Sigmoid colon (tissue), 7 donors: ENCODE results near the gene RABGAP1L. TPM values are rescaled to one million over a fixed set of nuclear protein-coding genes. Genes with fewer than 3 reads are reported as not detected.
"Not testable (repeated sequence)": the region's sequence is repeated elsewhere in the genome, so short reads cannot be mapped to it uniquely, and the experiment has no call there.

Source experiments
- DNase-seq: peaks from one replicate; pipeline ENCODE4 v3.0.0-alpha.2; 2019
- H3K27ac ChIP-seq, 4 donors: fragments of 200-600 bp; sonication (generic); one replicate each; pipeline ENCODE4 v1.5.1; 2016 to 2019; ENCODE audit warnings: mild to moderate bottlenecking in 1 of 4
- H3K27me3 ChIP-seq, 3 donors: fragments of 200-600 bp; sonication (generic); one replicate each; pipeline ENCODE4 v1.5.1; 2019; ENCODE audit warnings: mild to moderate bottlenecking in 1 of 3
- H3K36me3 ChIP-seq, 4 donors: fragments of 200-600 bp; sonication (generic); one replicate each; pipeline ENCODE4 v1.5.1; 2016 to 2019
- H3K4me1 ChIP-seq, 4 donors: fragments of 200-600 bp; sonication (generic); one replicate each; pipeline ENCODE4 v1.5.1; 2017 to 2019
- H3K4me3 ChIP-seq, 4 donors: fragments of 200-600 bp; sonication (generic); one replicate each; pipeline ENCODE4 v1.5.1; 2017 to 2019; ENCODE audit warnings: mild to moderate bottlenecking in 2 of 4, moderate library complexity in 1 of 4
- H3K9me3 ChIP-seq, 4 donors: fragments of 200-600 bp in 3 of 4; sonication (generic) in 3 of 4; one replicate each; pipeline versions ENCODE4 v1.5.1 to v1.6.1; 2013 to 2019
- EP300 ChIP-seq, 4 donors: sonication (generic); formaldehyde crosslinking; IDR thresholded peaks; one replicate each; pipeline ENCODE4 v1.6.1; 2017; ENCODE audit warnings: antibody characterized with exemption in 4 of 4
- POLR2A ChIP-seq, 2 donors: fragments of 450-650 bp; IDR thresholded peaks; one replicate each; pipeline ENCODE4 v1.6.1; 2016; ENCODE audit warnings: antibody characterized with exemption in 2 of 2, mild to moderate bottlenecking in 2 of 2, moderate library complexity in 2 of 2
- POLR2AphosphoS5 ChIP-seq, 4 donors: sonication (generic); formaldehyde crosslinking; IDR thresholded peaks; one replicate each; pipeline ENCODE4 v1.6.1; 2017; ENCODE audit warnings: antibody characterized with exemption in 4 of 4
- WGBS, 2 donors: extraction: QIAGEN DNeasy Blood & Tissue Kit; methylation state at CpG; one replicate each; pipeline ENCODE4 v1.1.7; 2013; 5-methylcytosine and 5-hydroxymethylcytosine counted together
- intact Hi-C: fragments of 100-400 bp; cut with DNase I; formaldehyde crosslinking; loops from one replicate; pipeline ENCODE4 v1.15.1; 2023
- polyA plus RNA-seq, 3 donors: library from polyadenylated mRNA; stranded (reverse); fragments of 200-250 nt; gene quantifications; one replicate each; pipeline ENCODE4 v1.2.3, GENCODE V29; 2013
- total RNA-seq, 4 donors: library from RNA; depleted of rRNA; stranded (reverse); fragments of >200 nt; gene quantifications; one replicate each; pipeline ENCODE4 v1.1.0, GENCODE V29; 2016
- TF ChIP-seq, protein P1 (sequence below), 4 experiments: fragments of 450-650 bp in 3 of 4; fragments of 200-600 bp in 1 of 4; IDR thresholded peaks; one replicate each; pipeline ENCODE4 v1.5.1; 2016 to 2019; ENCODE audit warnings: antibody characterized with exemption in 4 of 4, mild to moderate bottlenecking in 3 of 4, moderate library complexity in 2 of 4
- donor health status: healthy with polysubstance abuse.
- donor health status: Bipolar disorder and iron deficiency.
- donor health status: healthy.

Gene RABGAP1L
- total and polyA plus RNA-seq, 7 donors = 25.2 to 42.9 (median 35.4) TPM

DNA sequence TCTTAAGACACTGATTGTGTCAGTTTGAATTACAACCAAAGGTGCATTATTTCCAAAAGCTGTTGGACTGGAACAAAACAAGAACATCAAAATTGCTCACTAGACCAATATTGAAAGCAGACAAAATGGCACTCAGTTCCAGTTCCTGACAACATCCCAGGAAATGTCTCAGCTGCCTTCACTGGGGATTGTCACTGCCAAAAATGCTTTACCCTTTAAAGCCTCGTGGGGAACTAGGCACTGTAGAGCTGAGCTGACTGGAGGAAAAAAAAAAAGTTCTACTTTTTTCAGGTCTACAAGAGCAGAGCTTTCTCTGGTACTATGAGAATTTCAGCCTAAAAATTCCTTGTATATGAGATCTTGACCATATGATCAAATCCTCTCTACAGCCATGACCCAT, 310.4 kb downstream of the RABGAP1L start:
- no peaks in the 10 kb centered on the region for H3K36me3 ChIP-seq
- no peaks in the 10 kb centered on the region for H3K27me3 ChIP-seq
- H3K9me3 ChIP-seq = no peaks in the 10 kb centered on the region
- TF ChIP-seq, protein P1, sequence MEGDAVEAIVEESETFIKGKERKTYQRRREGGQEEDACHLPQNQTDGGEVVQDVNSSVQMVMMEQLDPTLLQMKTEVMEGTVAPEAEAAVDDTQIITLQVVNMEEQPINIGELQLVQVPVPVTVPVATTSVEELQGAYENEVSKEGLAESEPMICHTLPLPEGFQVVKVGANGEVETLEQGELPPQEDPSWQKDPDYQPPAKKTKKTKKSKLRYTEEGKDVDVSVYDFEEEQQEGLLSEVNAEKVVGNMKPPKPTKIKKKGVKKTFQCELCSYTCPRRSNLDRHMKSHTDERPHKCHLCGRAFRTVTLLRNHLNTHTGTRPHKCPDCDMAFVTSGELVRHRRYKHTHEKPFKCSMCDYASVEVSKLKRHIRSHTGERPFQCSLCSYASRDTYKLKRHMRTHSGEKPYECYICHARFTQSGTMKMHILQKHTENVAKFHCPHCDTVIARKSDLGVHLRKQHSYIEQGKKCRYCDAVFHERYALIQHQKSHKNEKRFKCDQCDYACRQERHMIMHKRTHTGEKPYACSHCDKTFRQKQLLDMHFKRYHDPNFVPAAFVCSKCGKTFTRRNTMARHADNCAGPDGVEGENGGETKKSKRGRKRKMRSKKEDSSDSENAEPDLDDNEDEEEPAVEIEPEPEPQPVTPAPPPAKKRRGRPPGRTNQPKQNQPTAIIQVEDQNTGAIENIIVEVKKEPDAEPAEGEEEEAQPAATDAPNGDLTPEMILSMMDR (IDR thresholded peaks at IDR 0.05) = no peak
- TF ChIP-seq POLR2AphosphoS5 (IDR thresholded peaks at IDR 0.05) (no peak), POLR2A (IDR thresholded peaks at IDR 0.05) (no peak), EP300 (IDR thresholded peaks at IDR 0.05) (no peak)
- 60 to 68% methylated on average over 1 of the region's 1 CpG for WGBS, 2 donors
- H3K27ac ChIP-seq = no peak overlapping the region
- H3K4me1 ChIP-seq = no peaks in the 10 kb centered on the region
- no peak for DNase-seq
- H3K4me3 ChIP-seq = no peak overlapping the region
- intact Hi-C loops = no loop called here

DNA sequence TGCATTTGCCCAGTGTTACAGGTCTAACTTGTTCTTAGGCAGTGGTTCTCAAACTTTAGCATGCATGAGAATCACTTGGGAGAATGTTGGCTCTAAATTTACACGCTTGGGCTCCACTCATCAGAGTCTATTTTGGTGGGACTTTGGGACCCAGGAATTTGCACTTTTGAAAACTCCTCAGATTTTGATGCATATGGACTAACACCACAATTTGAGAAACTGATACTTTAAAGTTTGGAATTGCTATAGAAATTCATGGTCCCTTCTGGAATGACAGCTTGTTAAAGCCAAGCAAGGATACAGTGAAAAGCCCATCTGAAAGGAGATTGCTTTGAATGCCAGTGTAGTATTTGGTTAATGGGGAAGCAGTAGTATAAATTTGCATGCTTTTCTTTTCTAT, 320.0 kb downstream of the RABGAP1L start:
- Histone ChIP-seq H3K9me3 (no peaks in the 10 kb centered on the region), H3K4me3 (no peak overlapping the region), H3K4me1 (no peaks in the 10 kb centered on the region), H3K27ac (no peak overlapping the region), H3K27me3 (no peaks in the 10 kb centered on the region), H3K36me3 (no peaks in the 10 kb centered on the region)
- TF ChIP-seq POLR2A (IDR thresholded peaks at IDR 0.05) = no peak
- TF ChIP-seq EP300 (IDR thresholded peaks at IDR 0.05) = no peak
- 97% methylated on average over 1 of the region's 1 CpG for WGBS, 2 donors
- intact Hi-C loops = no loop called here
- DNase-seq = no peak

DNA sequence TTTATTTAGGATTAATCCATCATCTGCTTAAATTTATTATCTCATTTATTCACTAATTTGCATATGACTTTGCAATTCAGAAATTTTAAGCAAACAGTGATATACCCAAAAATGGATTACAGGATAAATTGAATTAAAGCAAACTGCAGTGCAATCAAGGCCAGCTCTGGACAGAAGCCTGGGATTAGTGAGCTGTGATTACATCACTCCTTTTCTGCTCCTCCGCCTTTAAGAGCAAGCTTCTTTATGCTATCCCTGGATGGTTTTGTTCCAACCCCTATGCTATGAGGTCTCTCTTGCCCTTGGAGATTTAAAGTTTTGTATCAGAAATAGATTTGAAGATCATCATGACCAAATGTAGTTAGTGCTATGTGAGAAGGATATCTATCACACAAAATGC, 321.0 kb downstream of the RABGAP1L start:
- 89 to 93% methylated on average over 1 of the region's 1 CpG for WGBS, 2 donors
- intact Hi-C loops = no loop called here

DNA sequence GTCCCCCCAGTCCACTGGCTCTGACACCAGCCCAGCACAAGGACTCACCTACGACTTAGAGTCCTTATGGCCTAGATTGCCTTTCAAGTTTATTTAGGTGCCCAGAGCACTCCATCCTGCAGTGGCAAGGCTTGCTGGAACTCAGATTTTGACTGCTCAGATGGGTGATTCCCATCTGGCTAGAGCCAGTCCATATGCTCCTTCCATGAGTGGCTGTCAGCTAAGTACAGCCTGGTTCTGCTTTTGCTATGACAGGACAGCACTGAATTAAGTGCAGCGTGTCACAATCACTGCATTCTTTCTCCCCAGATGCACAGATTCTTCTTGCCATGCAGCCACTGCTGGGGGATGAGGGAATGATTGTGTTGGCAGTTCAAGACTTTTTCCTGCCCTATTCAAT, 332.3 kb downstream of the RABGAP1L start:
- intact Hi-C loops = no loop called here
- Histone ChIP-seq H3K36me3 (no peaks in the 10 kb centered on the region), H3K9me3 (no peaks in the 10 kb centered on the region), H3K27ac (no peak overlapping the region), H3K27me3 (no peaks in the 10 kb centered on the region), H3K4me3 (no peak overlapping the region), H3K4me1 (no peaks in the 10 kb centered on the region)
- no peak for DNase-seq
- 90 to 94% methylated on average over 2 of the region's 2 CpGs for WGBS, 2 donors
- no peak for TF ChIP-seq POLR2AphosphoS5 (IDR thresholded peaks at IDR 0.05)
- TF ChIP-seq EP300 (IDR thresholded peaks at IDR 0.05) = no peak

More for the DNA sequence above, 321.0 kb downstream of the RABGAP1L start:
- Histone ChIP-seq H3K36me3 (no peaks in the 10 kb centered on the region), H3K9me3 (no peaks in the 10 kb centered on the region), H3K27me3 (no peaks in the 10 kb centered on the region), H3K4me1 (no peaks in the 10 kb centered on the region), H3K27ac (no peak overlapping the region), H3K4me3 (no peak overlapping the region)
- no peak for DNase-seq
- TF ChIP-seq, protein P1 (IDR thresholded peaks at IDR 0.05) = no peak
- no peak for TF ChIP-seq EP300 (IDR thresholded peaks at IDR 0.05)
- no peak for TF ChIP-seq POLR2A (IDR thresholded peaks at IDR 0.05)
- TF ChIP-seq POLR2AphosphoS5 (IDR thresholded peaks at IDR 0.05) = no peak

DNA sequence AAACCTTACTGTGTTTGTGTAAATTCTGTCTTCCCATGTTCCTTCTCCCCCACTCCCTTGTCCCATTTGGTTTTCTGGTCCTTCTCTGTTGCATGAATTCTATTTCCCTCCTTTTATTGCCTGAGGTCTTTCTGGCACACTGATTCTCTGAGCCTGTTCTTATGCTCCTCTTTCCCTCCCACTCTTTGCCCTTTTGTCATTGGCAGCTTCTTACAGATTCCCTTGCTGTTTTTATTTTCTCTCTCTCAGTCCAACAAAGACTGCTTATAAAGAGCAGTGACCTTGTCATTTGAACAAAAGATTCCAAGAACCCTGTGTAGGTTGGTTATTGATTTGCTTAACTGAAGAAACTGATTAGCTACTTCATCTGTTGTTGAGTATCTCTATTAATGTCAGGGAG, 338.2 kb downstream of the RABGAP1L start:
- TF ChIP-seq POLR2A (IDR thresholded peaks at IDR 0.05) (no peak), EP300 (IDR thresholded peaks at IDR 0.05) (no peak), POLR2AphosphoS5 (IDR thresholded peaks at IDR 0.05) (no peak)
- TF ChIP-seq, protein P1 (IDR thresholded peaks at IDR 0.05) = no peak
- H3K27me3 ChIP-seq = no peaks in the 10 kb centered on the region
- no peak for DNase-seq
- no peaks in the 10 kb centered on the region for H3K36me3 ChIP-seq
- H3K4me1 ChIP-seq = peaks cover 0 to 9% (median 7%) of the 10 kb centered on the region in 4 donors
- intact Hi-C loops = no loop called here
- H3K4me3 ChIP-seq = no peak overlapping the region
- H3K27ac ChIP-seq = no peak overlapping the region
- H3K9me3 ChIP-seq = no peaks in the 10 kb centered on the region

DNA sequence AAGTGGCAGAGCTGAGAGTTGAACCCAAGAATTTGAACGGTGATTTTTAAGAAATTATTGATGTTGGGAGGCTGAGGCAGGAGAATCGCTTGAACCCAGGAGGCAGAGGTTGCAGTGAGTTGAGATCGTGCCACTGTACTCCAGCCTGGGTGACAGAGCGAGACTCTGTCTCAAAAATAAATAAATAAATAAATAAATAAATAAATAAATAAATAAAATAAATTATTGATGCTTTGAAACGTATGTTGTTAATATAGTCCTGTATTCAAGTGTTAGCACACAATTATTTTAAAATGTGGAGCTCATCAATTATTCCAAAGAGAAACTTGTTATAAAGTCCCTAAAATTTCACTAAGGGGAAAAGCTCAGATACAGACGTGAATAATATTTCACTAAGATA, 357.4 kb downstream of the RABGAP1L start:
- H3K36me3 ChIP-seq, H3K27me3 ChIP-seq, H3K27ac ChIP-seq, H3K9me3 ChIP-seq, intact Hi-C loops, H3K4me3 ChIP-seq, DNase-seq: not testable (repeated sequence)
- H3K4me1 ChIP-seq = peaks cover 0 to 11% (median 0%) of the 10 kb centered on the region in 4 donors
- 96% methylated on average over 6 of the region's 6 CpGs for WGBS, 2 donors
